Smooth muscle cell (in vitro differentiated cells): Measurements from ENCODE around the gene PELI1. TPM values are rescaled to one million over a fixed set of nuclear protein-coding genes. Genes with fewer than 3 reads are reported as not detected.

Experiments used
- DNase-seq: peaks from one replicate; lab custom pipeline; 2025; ENCODE audit not compliant: unreplicated experiment; lab: John Stamatoyannopoulos, UW
- H2AFZ ChIP-seq: fragments of 200-600 bp; sonication (generic); 2 replicates; pipeline ENCODE4 v1.6.0; 2016; ENCODE audit warnings: antibody characterized with exemption, low read depth, mild to moderate bottlenecking
- H3F3A ChIP-seq: fragments of 200-600 bp; sonication (generic); 2 replicates; pipeline ENCODE4 v1.6.0; 2017; ENCODE audit warnings: antibody characterized with exemption, low read depth
- H3K27ac ChIP-seq: fragments of 200-600 bp; sonication (generic); 2 replicates; pipeline ENCODE4 v1.5.1; 2016; ENCODE audit warnings: low read depth, mild to moderate bottlenecking
- H3K27me3 ChIP-seq: fragments of 200-600 bp; sonication (generic); 2 replicates; pipeline ENCODE4 v1.6.1; 2016; ENCODE audit warnings: low read depth, mild to moderate bottlenecking
- H3K36me3 ChIP-seq: fragments of 200-600 bp; sonication (generic); 2 replicates; pipeline ENCODE4 v1.5.1; 2016; ENCODE audit warnings: low read depth
- H3K4me1 ChIP-seq: fragments of 200-600 bp; sonication (generic); 2 replicates; pipeline ENCODE4 v1.5.1; 2016; ENCODE audit warnings: low read depth
- H3K4me2 ChIP-seq: fragments of 200-600 bp; sonication (generic); 2 replicates; pipeline ENCODE4 v1.6.0; 2016; ENCODE audit warnings: mild to moderate bottlenecking
- H3K4me3 ChIP-seq: fragments of 200-600 bp; sonication (generic); 2 replicates; pipeline ENCODE4 v1.5.1; 2016; ENCODE audit warnings: mild to moderate bottlenecking
- H3K79me2 ChIP-seq: fragments of 200-600 bp; sonication (generic); 2 replicates; pipeline ENCODE4 v1.6.0; 2016; ENCODE audit warnings: low read depth, mild to moderate bottlenecking
- H3K9ac ChIP-seq: fragments of 200-600 bp; sonication (generic); 2 replicates; pipeline ENCODE4 v1.6.0; 2016; ENCODE audit warnings: low read depth
- H3K9me3 ChIP-seq: fragments of 200-600 bp; sonication (generic); replicated peaks from 2 replicates; pipeline ENCODE4 v1.5.1; 2016; ENCODE audit warnings: low read depth
- H4K20me1 ChIP-seq: fragments of 200-600 bp; sonication (generic); 2 replicates; pipeline ENCODE4 v1.6.0; 2016; ENCODE audit warnings: low read depth
- CTCF ChIP-seq: fragments of 200-600 bp; sonication (generic); IDR thresholded peaks from 2 replicates; pipeline ENCODE4 v1.5.1; 2017; ENCODE audit warnings: borderline replicate concordance, mild to moderate bottlenecking, antibody characterized with exemption; ENCODE audit not compliant: insufficient read depth, poor library complexity, severe bottlenecking
- WGBS: methylation state at CpG from one replicate; pipeline ENCODE4 v1.1.7; 2016; ENCODE audit warnings: low lambda C conversion rate; 5-methylcytosine and 5-hydroxymethylcytosine counted together
- polyA plus RNA-seq: library from polyadenylated mRNA; unstranded; fragments of >200 nt; fragmentation: Nextera tagmentation; extraction: Ambion mirVana; gene quantifications from 2 replicates; pipeline ENCODE4 v1.2.1, GENCODE V29; 2016
- total RNA-seq: library from RNA; depleted of rRNA; stranded (reverse); fragments of >200 nt; gene quantifications from 2 replicates; pipeline ENCODE4 v1.2.3, GENCODE V29; 2014

The PELI1 gene
- total and polyA plus RNA-seq, 2 experiments from 2014 or later: 16.2 to 61.0 TPM

- no peak overlapping the region for H3K4me3 ChIP-seq
- DNase-seq: no peak
- 75% methylated on average over 4 of the region's 4 CpGs for WGBS
- H3K36me3 ChIP-seq: peaks cover 26% of the 10 kb centered on the region
- no peaks in the 10 kb centered on the region for H3K9me3 ChIP-seq
- H3K9ac ChIP-seq: no peak overlapping the region
- no peak overlapping the region for H2AFZ ChIP-seq
- no peaks in the 10 kb centered on the region for H3K27me3 ChIP-seq
- no peaks in the 10 kb centered on the region for H4K20me1 ChIP-seq
- H3F3A ChIP-seq: no peaks in the 10 kb centered on the region
- H3K79me2 ChIP-seq: no peaks in the 10 kb centered on the region
- H3K27ac ChIP-seq: no peak overlapping the region
- no peak overlapping the region for H3K4me2 ChIP-seq
- TF ChIP-seq CTCF: no peak
- no peaks in the 10 kb centered on the region for H3K4me1 ChIP-seq
These were observed 50.9 kb downstream of the PELI1 start for GRCh38 chr2:64093341-64093740.

GRCh38 chr2:64092502-64092901 is 51.7 kb downstream of the PELI1 start:
- Histone ChIP-seq H3K4me2 (no peak overlapping the region), H3K36me3 (peaks cover 26% of the 10 kb centered on the region), H2AFZ (no peak overlapping the region), H3F3A (no peaks in the 10 kb centered on the region), H3K79me2 (no peaks in the 10 kb centered on the region), H4K20me1 (no peaks in the 10 kb centered on the region), H3K9me3 (no peaks in the 10 kb centered on the region), H3K9ac (no peak overlapping the region), H3K27ac (no peak overlapping the region), H3K4me3 (no peak overlapping the region), H3K4me1 (no peaks in the 10 kb centered on the region), H3K27me3 (no peaks in the 10 kb centered on the region)
- TF ChIP-seq CTCF: no peak
- DNase-seq: no peak
- WGBS: 97% methylated on average over 4 of the region's 4 CpGs

- H3K4me3 ChIP-seq: no peak overlapping the region
- H4K20me1 ChIP-seq: no peaks in the 10 kb centered on the region
- no peaks in the 10 kb centered on the region for H3K4me1 ChIP-seq
- peaks cover 11% of the 10 kb centered on the region for H3K36me3 ChIP-seq
- H3K79me2 ChIP-seq: no peaks in the 10 kb centered on the region
- no peak overlapping the region for H3K9ac ChIP-seq
- no peak overlapping the region for H3K4me2 ChIP-seq
- no peak for TF ChIP-seq CTCF
- no peaks in the 10 kb centered on the region for H3F3A ChIP-seq
- 82% methylated on average over 2 of the region's 2 CpGs for WGBS
- H2AFZ ChIP-seq: no peak overlapping the region
- DNase-seq: no peak
- no peaks in the 10 kb centered on the region for H3K27me3 ChIP-seq
- no peaks in the 10 kb centered on the region for H3K9me3 ChIP-seq
- no peak overlapping the region for H3K27ac ChIP-seq
These were observed 54.0 kb downstream of the PELI1 start for GRCh38 chr2:64090264-64090663.

- Histone ChIP-seq H3K4me2 (no peak overlapping the region), H3K4me1 (no peaks in the 10 kb centered on the region), H3K27ac (no peak overlapping the region), H3K4me3 (no peak overlapping the region), H4K20me1 (no peaks in the 10 kb centered on the region), H3K36me3 (no peaks in the 10 kb centered on the region), H3K79me2 (no peaks in the 10 kb centered on the region), H3K27me3 (no peaks in the 10 kb centered on the region), H3K9me3 (no peaks in the 10 kb centered on the region), H3F3A (no peaks in the 10 kb centered on the region), H2AFZ (no peak overlapping the region), H3K9ac (no peak overlapping the region)
- TF ChIP-seq CTCF: no peak
- DNase-seq: no peak
- 97% methylated on average over 6 of the region's 6 CpGs for WGBS
These were observed 57.7 kb downstream of the PELI1 start for GRCh38 chr2:64086347-64087082.
